ENCODE results near the gene GRB10.

GRB10 gene

GRCh38 chr7:50674299-50674698 is 108.4 kb downstream of the GRB10 start:
- H3K9ac ChIP-seq (ENCODE audit: low read length), result no peak overlapping the region
- no peaks in the 10 kb centered on the region for H3K9me3 ChIP-seq (ENCODE audit: control insufficient read depth, low read length)
- no peak for DNase-seq (ENCODE audit: low read depth)
- peaks cover 33% of the 10 kb centered on the region for H3K36me3 ChIP-seq (ENCODE audit: control insufficient read depth, insufficient read depth, low read length, severe bottlenecking)
- peaks cover 35% of the 10 kb centered on the region for H3K4me1 ChIP-seq (ENCODE audit: control insufficient read depth, insufficient read depth, low read length)
- no peak overlapping the region for H3K4me3 ChIP-seq (ENCODE audit: low read length)
- no peaks in the 10 kb centered on the region for H3K27me3 ChIP-seq (replicated peaks; ENCODE audit: control insufficient read depth, insufficient read depth, low read length)

GRCh38 chr7:50673096-50673495 is 109.6 kb downstream of the GRB10 start:
- Histone ChIP-seq H3K4me1 (ENCODE audit: control insufficient read depth, insufficient read depth, low read length) (peaks cover 27% of the 10 kb centered on the region), H3K4me3 (ENCODE audit: low read length) (no peak overlapping the region), H3K27me3 (replicated peaks; ENCODE audit: control insufficient read depth, insufficient read depth, low read length) (no peaks in the 10 kb centered on the region), H3K9ac (ENCODE audit: low read length) (no peak overlapping the region), H3K36me3 (ENCODE audit: control insufficient read depth, insufficient read depth, low read length, severe bottlenecking) (peaks cover 36% of the 10 kb centered on the region), H3K9me3 (ENCODE audit: control insufficient read depth, low read length) (no peaks in the 10 kb centered on the region)
- DNase-seq (ENCODE audit: low read depth), result no peak

GRCh38 chr7:50672045-50672444 is 110.7 kb downstream of the GRB10 start:
- H3K9me3 ChIP-seq (ENCODE audit: control insufficient read depth, low read length), result no peaks in the 10 kb centered on the region
- no peak overlapping the region for H3K4me3 ChIP-seq (ENCODE audit: low read length)
- no peak for DNase-seq (ENCODE audit: low read depth)
- H3K9ac ChIP-seq (ENCODE audit: low read length), result no peak overlapping the region
- H3K27me3 ChIP-seq (replicated peaks; ENCODE audit: control insufficient read depth, insufficient read depth, low read length), result no peaks in the 10 kb centered on the region
- H3K4me1 ChIP-seq (ENCODE audit: control insufficient read depth, insufficient read depth, low read length), result peaks cover 27% of the 10 kb centered on the region
- peaks cover 36% of the 10 kb centered on the region for H3K36me3 ChIP-seq (ENCODE audit: control insufficient read depth, insufficient read depth, low read length, severe bottlenecking)

GRCh38 chr7:50671386-50671785 is 111.3 kb downstream of the GRB10 start:
- H3K36me3 ChIP-seq (ENCODE audit: control insufficient read depth, insufficient read depth, low read length, severe bottlenecking), result peaks cover 37% of the 10 kb centered on the region
- H3K4me3 ChIP-seq (ENCODE audit: low read length), result no peak overlapping the region
- peaks cover 24% of the 10 kb centered on the region for H3K4me1 ChIP-seq (ENCODE audit: control insufficient read depth, insufficient read depth, low read length)
- no peaks in the 10 kb centered on the region for H3K9me3 ChIP-seq (ENCODE audit: control insufficient read depth, low read length)
- no peak for DNase-seq (ENCODE audit: low read depth)
- H3K27me3 ChIP-seq (replicated peaks; ENCODE audit: control insufficient read depth, insufficient read depth, low read length), result no peaks in the 10 kb centered on the region
- no peak overlapping the region for H3K9ac ChIP-seq (ENCODE audit: low read length)

GRCh38 chr7:50669890-50670289 is 112.8 kb downstream of the GRB10 start:
- no peak overlapping the region for H3K4me3 ChIP-seq (ENCODE audit: low read length)
- peaks cover 38% of the 10 kb centered on the region for H3K36me3 ChIP-seq (ENCODE audit: control insufficient read depth, insufficient read depth, low read length, severe bottlenecking)
- H3K4me1 ChIP-seq (ENCODE audit: control insufficient read depth, insufficient read depth, low read length), result peaks cover 31% of the 10 kb centered on the region
- H3K9ac ChIP-seq (ENCODE audit: low read length), result no peak overlapping the region
- H3K9me3 ChIP-seq (ENCODE audit: control insufficient read depth, low read length), result no peaks in the 10 kb centered on the region
- H3K27me3 ChIP-seq (replicated peaks; ENCODE audit: control insufficient read depth, insufficient read depth, low read length), result no peaks in the 10 kb centered on the region
- DNase-seq (ENCODE audit: low read depth), result no peak

- no peaks in the 10 kb centered on the region for H3K27me3 ChIP-seq (replicated peaks; ENCODE audit: control insufficient read depth, insufficient read depth, low read length)
- no peaks in the 10 kb centered on the region for H3K9me3 ChIP-seq (ENCODE audit: control insufficient read depth, low read length)
- DNase-seq (ENCODE audit: low read depth), result peak; percentile 19
- H3K9ac ChIP-seq (ENCODE audit: low read length), result peak overlapping the region; percentile 44
- H3K36me3 ChIP-seq (ENCODE audit: control insufficient read depth, insufficient read depth, low read length, severe bottlenecking), result peaks cover 34% of the 10 kb centered on the region
- peaks cover 41% of the 10 kb centered on the region for H3K4me1 ChIP-seq (ENCODE audit: control insufficient read depth, insufficient read depth, low read length)
- peak overlapping the region; percentile 51 for H3K4me3 ChIP-seq (ENCODE audit: low read length)
Measured at GRCh38 chr7:50667789-50668226, 114.9 kb downstream of the GRB10 start.

GRCh38 chr7:50667338-50667737 is 115.4 kb downstream of the GRB10 start:
- Histone ChIP-seq H3K4me3 (ENCODE audit: low read length) (peak overlapping the region; percentile 51), H3K4me1 (ENCODE audit: control insufficient read depth, insufficient read depth, low read length) (peaks cover 41% of the 10 kb centered on the region), H3K9me3 (ENCODE audit: control insufficient read depth, low read length) (no peaks in the 10 kb centered on the region), H3K9ac (ENCODE audit: low read length) (peak overlapping the region; percentile 44), H3K27me3 (replicated peaks; ENCODE audit: control insufficient read depth, insufficient read depth, low read length) (no peaks in the 10 kb centered on the region), H3K36me3 (ENCODE audit: control insufficient read depth, insufficient read depth, low read length, severe bottlenecking) (peaks cover 33% of the 10 kb centered on the region)
- DNase-seq (ENCODE audit: low read depth), result no peak

- Histone ChIP-seq H3K4me1 (ENCODE audit: control insufficient read depth, insufficient read depth, low read length) (peaks cover 46% of the 10 kb centered on the region), H3K27me3 (replicated peaks; ENCODE audit: control insufficient read depth, insufficient read depth, low read length) (no peaks in the 10 kb centered on the region), H3K36me3 (ENCODE audit: control insufficient read depth, insufficient read depth, low read length, severe bottlenecking) (peaks cover 22% of the 10 kb centered on the region), H3K9me3 (ENCODE audit: control insufficient read depth, low read length) (no peaks in the 10 kb centered on the region), H3K4me3 (ENCODE audit: low read length) (no peak overlapping the region), H3K9ac (ENCODE audit: low read length) (no peak overlapping the region)
- DNase-seq (ENCODE audit: low read depth), result no peak
Measured at GRCh38 chr7:50666124-50666496, 116.6 kb downstream of the GRB10 start.

- H3K4me3 ChIP-seq (ENCODE audit: low read length), result no peak overlapping the region
- H3K36me3 ChIP-seq (ENCODE audit: control insufficient read depth, insufficient read depth, low read length, severe bottlenecking), result peaks cover 22% of the 10 kb centered on the region
- H3K4me1 ChIP-seq (ENCODE audit: control insufficient read depth, insufficient read depth, low read length), result peaks cover 46% of the 10 kb centered on the region
- no peaks in the 10 kb centered on the region for H3K9me3 ChIP-seq (ENCODE audit: control insufficient read depth, low read length)
- H3K9ac ChIP-seq (ENCODE audit: low read length), result peak overlapping the region; percentile 9
- DNase-seq (ENCODE audit: low read depth), result no peak
- no peaks in the 10 kb centered on the region for H3K27me3 ChIP-seq (replicated peaks; ENCODE audit: control insufficient read depth, insufficient read depth, low read length)
Measured at GRCh38 chr7:50665403-50666123, 117.1 kb downstream of the GRB10 start.

GRCh38 chr7:50664937-50665336 is 117.8 kb downstream of the GRB10 start:
- Histone ChIP-seq H3K36me3 (ENCODE audit: control insufficient read depth, insufficient read depth, low read length, severe bottlenecking) (peaks cover 22% of the 10 kb centered on the region), H3K4me1 (ENCODE audit: control insufficient read depth, insufficient read depth, low read length) (peaks cover 46% of the 10 kb centered on the region), H3K4me3 (ENCODE audit: low read length) (no peak overlapping the region), H3K9me3 (ENCODE audit: control insufficient read depth, low read length) (no peaks in the 10 kb centered on the region), H3K9ac (ENCODE audit: low read length) (peak overlapping the region; percentile 9), H3K27me3 (replicated peaks; ENCODE audit: control insufficient read depth, insufficient read depth, low read length) (no peaks in the 10 kb centered on the region)
- no peak for DNase-seq (ENCODE audit: low read depth)

- Histone ChIP-seq H3K36me3 (ENCODE audit: control insufficient read depth, insufficient read depth, low read length, severe bottlenecking) (peaks cover 22% of the 10 kb centered on the region), H3K4me1 (ENCODE audit: control insufficient read depth, insufficient read depth, low read length) (peaks cover 46% of the 10 kb centered on the region), H3K4me3 (ENCODE audit: low read length) (no peak overlapping the region), H3K27me3 (replicated peaks; ENCODE audit: control insufficient read depth, insufficient read depth, low read length) (no peaks in the 10 kb centered on the region), H3K9me3 (ENCODE audit: control insufficient read depth, low read length) (no peaks in the 10 kb centered on the region), H3K9ac (ENCODE audit: low read length) (no peak overlapping the region)
- DNase-seq (ENCODE audit: low read depth), result peak; percentile 47
Measured at GRCh38 chr7:50664461-50664922, 118.2 kb downstream of the GRB10 start.
